Measurements from ENCODE around the gene SFRP5.
A peak's percentile ranks its signal among the peaks of the same experiment; 100 is the strongest.

Gene SFRP5

DNA sequence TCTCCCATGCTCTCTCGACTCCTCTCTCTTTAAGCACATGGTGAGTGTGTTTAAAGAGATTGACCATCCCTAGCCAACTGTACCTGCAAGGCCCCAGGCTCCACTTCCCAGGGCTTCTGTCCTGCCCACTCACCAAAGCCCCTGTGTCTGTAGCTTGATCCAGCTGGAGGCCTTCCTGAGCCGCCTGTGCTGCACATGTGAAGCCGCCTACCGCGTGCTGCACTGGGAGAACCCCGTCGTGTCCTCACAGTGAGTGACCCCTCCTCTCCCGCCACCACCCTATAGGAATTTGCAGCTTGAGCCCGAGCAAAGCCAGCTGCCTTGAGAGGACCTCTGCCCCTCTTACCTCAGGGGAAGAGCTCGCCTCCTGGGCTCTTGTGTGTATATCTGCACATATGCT lies 23.7 kb downstream of the SFRP5 start:
- no peak for DNase-seq
- intact Hi-C loops (cut with DNase I) = no loop called here

GRCh38 chr10:97747573-97747972 lies 24.2 kb downstream of the SFRP5 start:
- intact Hi-C loops (cut with DNase I) = no loop called here

GRCh38 chr10:97744405-97745035 lies 27.3 kb downstream of the SFRP5 start:
- DNase-seq = no peak
- intact Hi-C loops (cut with DNase I) = no loop called here

More at GRCh38 chr10:97747573-97747972, 24.2 kb downstream of the SFRP5 start:
- no peak for DNase-seq

- DNase-seq = no peak
- intact Hi-C loops (cut with DNase I) = no loop called here
Measured at GRCh38 chr10:97743169-97743943, 28.4 kb downstream of the SFRP5 start.

- intact Hi-C loops (cut with DNase I) = no loop called here
- DNase-seq = no peak
Measured at GRCh38 chr10:97740613-97741012, 31.2 kb downstream of the SFRP5 start.

DNA sequence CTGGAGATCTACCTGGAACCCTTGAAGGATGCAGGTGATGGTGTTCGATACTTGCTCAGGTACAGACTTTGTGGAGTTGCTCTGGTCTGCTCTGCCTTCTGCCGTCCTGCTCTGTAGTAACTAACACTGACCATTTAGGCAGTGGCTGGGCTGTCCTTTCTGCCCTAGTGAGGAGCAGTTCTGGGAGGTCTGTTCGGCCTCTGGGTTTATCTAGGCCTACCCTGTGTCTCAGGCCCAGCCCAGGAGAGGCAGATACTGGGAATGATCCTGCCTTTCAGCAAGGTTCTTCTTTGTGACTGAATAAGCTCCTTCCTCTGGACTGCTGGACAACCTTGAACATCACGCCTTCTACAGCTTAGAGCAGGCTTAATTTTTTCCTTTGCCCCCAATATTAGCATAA lies 33.2 kb downstream of the SFRP5 start:
- intact Hi-C loops (cut with DNase I) = loop anchor here (10.0 kb wide), 1 partner anchor 54 kb away; the partner anchor contains the start of gene AVPI1

DNA sequence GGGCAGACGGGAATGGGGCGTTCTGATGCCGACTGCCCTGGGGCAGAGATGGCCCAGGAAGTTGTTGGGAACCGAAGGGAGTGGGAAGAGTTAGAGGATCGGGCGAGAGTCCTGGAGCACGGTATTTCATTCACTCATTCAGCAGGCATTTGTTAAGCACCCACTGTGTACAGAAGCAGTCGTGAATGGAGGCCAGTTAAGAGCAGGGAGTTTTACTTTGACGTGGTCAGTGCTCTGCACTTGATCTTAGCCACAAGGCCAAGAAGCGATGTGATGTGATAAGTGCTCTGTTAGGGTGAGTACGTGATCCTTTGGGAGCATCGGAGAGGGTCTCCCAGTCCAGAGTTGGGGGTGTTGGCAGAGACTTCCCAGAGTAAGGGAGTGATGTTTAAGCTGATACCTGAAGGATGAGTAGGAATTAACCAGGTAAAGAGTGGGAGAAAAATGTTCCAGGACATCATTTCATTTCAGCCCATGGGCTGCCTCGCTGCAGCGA lies 34.0 kb downstream of the SFRP5 start:
- intact Hi-C loops (cut with DNase I) = loop anchor here (10.0 kb wide), 1 partner anchor 53 kb away; the partner anchor contains the start of gene AVPI1
- no peak for DNase-seq

More for the DNA sequence above, 33.2 kb downstream of the SFRP5 start:
- DNase-seq = no peak

GRCh38 chr10:97736902-97737769 lies 34.7 kb downstream of the SFRP5 start, which contains the start of gene ZFYVE27:
Gene ZFYVE27, plus strand, starts transcription at chr10:97737128. Its CDS starts 1,350 bp downstream, at chr10:97738478.
- intact Hi-C loops (cut with DNase I) = loop anchor here (10.0 kb wide), 1 partner anchor 52 kb away; the partner anchor contains the start of gene AVPI1
- peak; percentile 88 to 98 (median 95) for DNase-seq

GRCh38 chr10:97736403-97736901 lies 35.3 kb downstream of the SFRP5 start:
- DNase-seq = no peak
- intact Hi-C loops (cut with DNase I) = loop anchor here (10.0 kb wide), 1 partner anchor 52 kb away; the partner anchor contains the start of gene AVPI1

GRCh38 chr10:97734021-97734420 lies 37.8 kb downstream of the SFRP5 start:
- DNase-seq = no peak
- intact Hi-C loops (cut with DNase I) = loop anchor here (10.0 kb wide), 1 partner anchor 49 kb away; the partner anchor contains the start of gene AVPI1

DNA sequence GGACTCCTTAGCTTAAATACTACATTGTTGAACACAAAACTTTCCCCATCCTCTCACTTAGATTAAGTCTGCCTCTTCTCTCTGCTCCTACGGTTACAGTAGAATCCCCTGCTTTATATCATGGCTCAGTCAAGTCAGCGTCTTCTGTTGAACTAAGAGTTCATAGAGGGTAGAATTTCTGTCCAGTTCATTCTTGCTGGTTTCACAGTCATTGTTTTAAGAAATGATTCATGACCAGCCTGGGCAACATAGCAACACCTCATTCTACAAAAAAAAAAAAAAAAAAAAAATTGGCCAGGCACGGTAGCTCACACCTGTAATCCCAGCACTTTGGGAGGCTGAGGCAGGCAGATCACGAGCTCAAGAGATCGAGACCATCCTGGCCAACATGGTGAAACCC lies 38.5 kb downstream of the SFRP5 start:
- intact Hi-C loops (cut with DNase I) = loop anchor here (10.0 kb wide), 1 partner anchor 48 kb away; the partner anchor contains the start of gene AVPI1
- no peak for DNase-seq

GRCh38 chr10:97732052-97732359 lies 39.8 kb downstream of the SFRP5 start:
- DNase-seq = no peak
- intact Hi-C loops (cut with DNase I) = loop anchor here (10.0 kb wide), 1 partner anchor 47 kb away; the partner anchor contains the start of gene AVPI1

GRCh38 chr10:97731346-97732051 lies 40.3 kb downstream of the SFRP5 start:
- intact Hi-C loops (cut with DNase I) = loop anchor here (2.0 to 10.0 kb wide), 2 partner anchors 19 to 47 kb away; partner anchors contain the start of genes AVPI1 and MARVELD1
- peak in 41 of 42 donors; percentile 26 to 92 (median 80) for DNase-seq

- intact Hi-C loops (cut with DNase I) = no loop called here
- DNase-seq = no peak
Measured at GRCh38 chr10:97729014-97729413, 42.8 kb downstream of the SFRP5 start.

DNA sequence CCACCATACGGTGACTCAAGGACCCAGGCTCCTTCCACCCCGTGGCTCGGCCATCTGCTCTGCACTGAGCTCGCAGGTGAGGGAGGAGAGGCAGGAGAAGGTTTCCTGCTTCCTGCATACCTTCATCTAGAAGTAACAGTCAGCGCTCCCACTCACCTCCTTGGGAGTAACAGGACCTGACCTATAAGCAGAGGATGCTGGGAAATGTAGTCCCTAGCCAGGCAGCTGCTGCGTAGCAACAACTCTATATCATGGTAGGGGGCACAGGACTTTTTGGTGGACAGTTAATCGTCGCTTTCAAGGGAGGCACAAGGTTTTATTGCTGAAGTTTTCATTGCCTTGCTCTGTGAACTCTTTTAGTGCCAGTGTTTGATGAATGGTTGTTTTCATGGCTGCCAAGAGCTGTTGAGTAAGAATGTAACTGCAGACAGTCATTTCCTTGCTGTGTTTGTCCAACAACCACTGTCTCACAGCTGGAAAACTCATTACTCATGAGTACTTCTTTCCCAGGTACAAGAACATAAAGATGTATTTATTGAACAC lies 45.1 kb downstream of the SFRP5 start:
- DNase-seq = peak in 15 of 42 donors; percentile 10 to 75 (median 45)
- intact Hi-C loops (cut with DNase I) = no loop called here

GRCh38 chr10:97724341-97724941 lies 47.4 kb downstream of the SFRP5 start:
- intact Hi-C loops (cut with DNase I) = no loop called here
- DNase-seq = no peak

DNA sequence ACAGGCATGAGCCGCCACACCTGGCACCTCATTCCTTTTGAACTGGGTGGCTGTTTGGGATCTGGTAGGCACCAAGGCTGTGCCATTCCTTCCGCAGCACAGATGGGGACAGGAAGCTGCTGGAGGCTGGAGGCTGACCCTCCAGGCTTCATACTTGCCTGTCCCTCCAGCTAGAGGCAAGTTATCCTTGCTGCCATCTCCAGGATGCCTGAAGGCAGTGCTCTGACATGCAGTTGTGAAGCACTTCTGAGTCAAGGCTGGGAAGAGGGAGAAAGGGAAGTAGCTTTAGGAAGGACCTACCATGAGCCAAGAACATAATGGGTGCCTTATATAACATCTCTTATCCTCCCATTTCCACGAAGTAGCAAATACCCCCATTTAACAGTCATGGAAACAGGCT lies 48.8 kb downstream of the SFRP5 start:
- intact Hi-C loops (cut with DNase I) = no loop called here
- DNase-seq = no peak
